GM12874 (cell line): ENCODE results near the gene BACH2.

Source experiments
- CTCF ChIP-seq: IDR thresholded peaks from 2 replicates; pipeline ENCODE4 v1.5.1; 2011; ENCODE audit warnings: low read depth, mild to moderate bottlenecking, control low read depth, low read length, moderate library complexity; ENCODE audit not compliant: insufficient read depth

BACH2 gene

GRCh38 chr6:89888871-89889270 is 407.8 kb downstream of the BACH2 start:
- no peak for TF ChIP-seq CTCF

GRCh38 chr6:89888138-89888514 is 408.5 kb downstream of the BACH2 start:
- TF ChIP-seq CTCF, result no peak

- no peak for TF ChIP-seq CTCF
Observed at GRCh38 chr6:89887452-89888137, 409.0 kb downstream of the BACH2 start.

- TF ChIP-seq CTCF, result no peak
Observed at GRCh38 chr6:89886378-89887120, 410.1 kb downstream of the BACH2 start.
